Stimulated activated naive CD4-positive, alpha-beta T cell (primary cell): Measurements from ENCODE around the gene FBLN2.
A peak's percentile ranks its signal among the peaks of the same experiment; 100 is the strongest.

ENCODE experiments used
- DNase-seq, 6 experiments: peaks; one replicate each; lab custom pipeline; 2025; lab: John Stamatoyannopoulos, UW

FBLN2 gene

DNA sequence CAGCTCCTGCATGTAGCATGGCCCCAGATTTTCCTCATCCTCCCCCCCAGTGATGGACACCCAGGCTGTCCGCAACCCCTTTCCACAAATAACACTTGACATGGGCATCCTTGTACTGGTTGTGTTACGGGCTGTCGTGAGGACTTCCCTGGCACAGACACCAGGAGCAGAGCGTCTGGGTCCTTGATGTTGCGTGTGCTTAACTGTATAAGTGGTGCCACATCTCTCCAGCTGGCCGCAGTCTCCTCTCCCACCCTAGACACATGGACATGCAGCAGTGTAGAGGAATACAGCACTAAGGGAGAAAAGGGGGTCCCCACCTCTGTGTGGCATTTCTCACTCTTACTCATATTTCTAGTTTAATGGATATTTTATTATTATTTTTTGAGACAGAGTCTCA lies 56.6 kb downstream of the FBLN2 start:
- no peak for DNase-seq

GRCh38 chr3:13607821-13608597 lies 59.1 kb downstream of the FBLN2 start:
- DNase-seq: no peak

- DNase-seq: no peak
Measured at GRCh38 chr3:13608969-13609725, 60.2 kb downstream of the FBLN2 start.

DNA sequence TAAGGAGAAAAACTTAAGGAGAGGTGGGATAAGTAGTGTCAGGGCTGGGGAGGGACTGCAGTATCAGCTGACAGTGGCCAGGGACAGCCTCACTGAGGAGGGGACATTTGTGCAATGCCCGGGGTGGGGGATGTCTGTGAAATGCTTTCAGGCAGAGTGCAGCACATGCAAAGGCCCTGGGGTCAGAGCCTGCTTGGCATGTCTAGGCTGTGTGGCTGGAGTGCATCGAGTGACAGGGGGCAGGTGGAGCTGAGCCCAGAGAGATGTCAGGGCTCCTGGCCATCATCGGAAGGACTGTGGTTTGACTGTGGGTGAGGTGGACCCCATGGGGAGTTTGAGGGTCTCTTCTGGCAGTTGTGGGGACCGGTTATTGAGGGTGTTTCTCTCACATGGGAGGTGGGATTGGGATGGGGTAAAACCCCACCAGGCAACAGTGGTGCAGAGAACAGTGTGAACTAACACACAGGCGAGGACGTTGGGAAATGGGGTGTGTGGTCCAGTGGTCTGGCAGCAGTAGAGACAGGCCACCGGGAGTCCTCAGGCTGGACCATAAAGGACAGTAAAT lies 61.2 kb downstream of the FBLN2 start:
- DNase-seq: no peak

DNA sequence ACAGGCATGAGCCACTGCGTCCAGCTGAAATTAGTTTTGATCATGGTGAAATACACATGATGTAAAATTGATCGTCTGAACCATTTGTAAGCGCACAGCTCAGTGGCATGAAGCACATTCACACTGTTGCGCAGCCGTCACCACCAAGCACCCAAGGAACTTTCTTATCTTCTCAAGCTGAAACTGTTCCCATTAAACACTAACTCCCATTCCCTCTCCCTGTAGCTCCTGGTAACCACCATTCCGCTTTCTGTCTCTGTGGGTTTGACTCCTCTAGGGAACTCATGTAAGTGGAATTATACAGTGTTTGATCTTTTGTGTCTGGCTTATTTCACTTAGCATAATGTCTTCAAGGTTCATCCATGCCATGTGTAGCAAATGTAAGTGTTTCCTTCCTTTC lies 62.3 kb downstream of the FBLN2 start:
- DNase-seq: no peak

DNA sequence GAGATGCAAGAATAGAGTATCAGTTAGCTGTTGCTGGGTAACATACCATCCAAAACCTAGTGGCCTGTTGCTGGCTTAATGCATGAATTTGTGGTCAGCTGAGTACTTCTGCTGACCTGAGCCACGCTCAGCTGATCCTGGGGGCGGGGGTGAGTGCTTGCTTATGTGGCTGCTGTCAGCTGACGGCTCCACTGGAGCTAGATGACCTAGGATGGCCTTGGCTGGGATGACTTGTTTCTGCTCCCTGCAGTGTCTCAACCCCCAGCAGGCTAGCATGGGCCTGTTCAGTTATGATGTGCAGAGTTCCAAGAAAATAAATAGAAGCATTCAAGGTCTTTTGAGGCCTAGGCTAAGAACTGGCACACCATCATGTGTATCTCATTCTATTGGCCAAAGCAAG lies 63.9 kb downstream of the FBLN2 start:
- no peak for DNase-seq

- no peak for DNase-seq
Measured at GRCh38 chr3:13613343-13614190, 64.6 kb downstream of the FBLN2 start.

- no peak for DNase-seq
Measured at GRCh38 chr3:13614607-13615006, 65.7 kb downstream of the FBLN2 start.

- no peak for DNase-seq
Measured at GRCh38 chr3:13615019-13615528, 66.1 kb downstream of the FBLN2 start.

DNA sequence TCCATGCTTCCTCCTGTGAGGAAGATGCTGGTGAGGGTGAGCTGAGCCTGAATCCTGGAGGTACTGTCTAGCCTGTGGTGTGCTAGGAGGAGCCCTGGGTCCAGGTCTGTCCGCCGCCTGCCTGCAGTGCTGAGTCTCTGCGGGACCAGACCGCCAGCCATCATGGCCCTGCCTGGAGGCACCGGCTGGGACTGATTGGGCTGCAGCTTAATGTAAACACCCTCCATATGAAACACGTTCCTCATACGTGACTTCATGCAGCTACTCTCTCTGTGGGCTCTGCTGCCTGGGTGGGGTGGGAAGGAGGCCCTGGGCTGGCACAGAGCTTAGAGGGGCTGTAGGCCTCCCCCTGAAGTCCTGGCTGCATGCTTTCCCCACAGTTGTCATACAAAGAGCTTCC lies 67.4 kb downstream of the FBLN2 start:
- no peak for DNase-seq

DNA sequence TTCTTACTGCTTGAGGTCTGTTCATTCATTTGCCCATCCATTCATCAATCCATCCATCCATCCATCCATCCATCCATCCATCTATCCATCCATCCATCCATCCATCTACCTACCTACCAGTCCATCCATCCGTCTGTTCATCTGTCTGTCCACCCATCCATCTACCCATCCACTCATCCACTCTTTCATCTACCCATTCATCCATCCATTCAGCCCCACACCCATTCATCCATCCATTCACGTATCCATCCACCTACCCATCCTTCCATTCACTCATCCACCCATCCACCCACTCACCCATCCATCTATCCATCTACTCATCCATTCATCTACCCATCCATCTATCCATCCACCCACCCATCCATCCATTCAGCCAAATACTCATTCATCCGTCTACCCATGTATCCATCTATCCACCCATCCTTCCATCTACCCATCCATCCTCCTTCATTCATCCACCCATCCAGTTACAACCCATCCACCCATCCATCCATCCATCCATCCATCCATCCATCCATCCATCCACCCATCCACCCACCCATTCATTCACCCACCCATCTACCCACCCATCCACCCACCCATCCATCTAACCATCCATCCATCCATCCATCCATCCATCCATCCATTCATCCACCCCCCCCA lies 68.3 kb downstream of the FBLN2 start:
- no peak for DNase-seq

GRCh38 chr3:13617981-13618380 lies 69.1 kb downstream of the FBLN2 start:
- DNase-seq: no peak

GRCh38 chr3:13618836-13619235 lies 69.9 kb downstream of the FBLN2 start:
- DNase-seq: no peak

DNA sequence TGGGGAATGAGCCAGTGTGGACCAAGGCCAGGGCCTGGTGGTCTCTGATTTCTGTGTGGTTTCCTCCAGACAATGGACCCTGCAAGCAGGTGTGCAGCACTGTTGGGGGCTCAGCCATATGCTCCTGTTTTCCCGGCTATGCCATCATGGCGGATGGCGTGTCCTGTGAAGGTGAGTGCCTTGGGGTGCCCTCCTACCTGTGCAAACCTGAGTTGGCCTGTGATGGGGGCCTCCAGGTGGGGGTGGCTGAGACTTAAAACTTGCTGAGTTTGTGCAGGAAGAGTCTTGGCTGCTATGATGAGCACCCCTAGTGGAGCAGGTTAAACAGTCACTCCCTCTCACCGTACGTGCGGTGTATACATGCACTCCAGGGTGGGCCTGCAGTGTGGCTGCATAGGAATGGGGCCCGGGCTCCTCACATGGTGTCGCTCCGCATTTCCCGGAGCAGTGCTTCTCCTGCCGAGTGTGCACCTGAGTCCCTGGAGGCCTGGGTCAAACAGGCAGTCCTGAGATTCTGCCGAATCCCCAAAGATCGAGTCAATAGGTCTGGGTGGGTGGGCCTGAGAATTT lies 70.8 kb downstream of the FBLN2 start:
- DNase-seq: no peak

- DNase-seq: no peak
Measured at GRCh38 chr3:13620281-13620680, 71.4 kb downstream of the FBLN2 start.

- DNase-seq: no peak
Measured at GRCh38 chr3:13620776-13621365, 71.9 kb downstream of the FBLN2 start.

GRCh38 chr3:13621381-13622221 lies 72.7 kb downstream of the FBLN2 start:
- DNase-seq: peak in 5 of 6 experiments; percentile 18 to 58 (median 35)

GRCh38 chr3:13622356-13622755 lies 73.4 kb downstream of the FBLN2 start:
- no peak for DNase-seq

DNA sequence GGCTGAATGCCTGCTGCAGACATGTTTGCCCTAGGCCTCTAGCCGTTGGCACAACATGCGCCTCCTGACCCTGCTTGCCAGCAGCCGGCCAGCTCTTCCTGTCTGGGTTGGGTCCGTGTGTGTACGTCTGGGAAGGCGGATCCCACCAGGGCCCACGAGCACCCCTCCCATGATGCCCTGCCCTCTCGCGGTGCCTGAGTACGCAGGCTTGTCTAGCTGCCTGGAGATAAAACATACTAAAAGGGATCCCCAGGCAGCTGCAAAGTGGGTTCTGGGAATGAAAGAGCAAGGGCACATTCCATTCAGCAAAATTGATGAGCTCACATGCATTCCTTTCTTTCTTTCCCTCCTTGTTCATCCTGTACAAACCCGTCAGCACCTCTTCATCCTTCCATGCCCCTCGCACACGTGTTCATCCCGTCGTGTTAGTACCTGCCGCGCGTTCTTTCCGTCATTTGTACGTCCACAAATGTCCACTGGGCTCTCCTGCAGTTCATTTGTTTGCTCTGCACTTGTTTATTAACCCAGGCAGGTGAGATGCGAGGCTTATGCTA lies 74.3 kb downstream of the FBLN2 start:
- DNase-seq: no peak
